ENCODE data around the gene DIP2C.

Gene DIP2C

DNA sequence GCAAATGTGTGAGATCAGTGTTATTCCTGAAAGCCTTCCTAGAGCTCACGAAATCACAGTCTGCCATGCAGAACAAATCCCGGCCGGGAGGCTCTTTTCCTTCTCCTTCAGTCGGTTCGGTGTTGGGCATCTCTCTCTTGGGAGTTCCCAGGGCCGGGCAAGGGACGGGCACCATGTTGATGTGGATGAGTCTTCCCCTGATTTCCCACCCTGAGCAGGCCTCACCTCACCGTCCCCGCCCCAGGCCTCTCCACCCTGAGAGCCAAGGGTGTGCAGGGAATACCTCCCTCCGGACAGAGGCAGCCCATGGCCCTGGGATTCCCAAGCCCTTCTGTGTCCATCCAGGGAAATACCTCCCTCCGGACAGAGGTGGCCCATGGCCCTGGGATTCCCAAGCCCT lies 28.0 kb upstream of the DIP2C start:
- ChIA-PET CTCF (no interaction called here), POLR2A (no interaction called here)
- TF ChIP-seq FOXA1 (IDR thresholded peaks at IDR 0.05) = no peak
- no peak for TF ChIP-seq ELF4 (IDR thresholded peaks at IDR 0.05)
- TF ChIP-seq HDGF (IDR thresholded peaks at IDR 0.05; ENCODE audit: borderline replicate concordance) = no peak
- no peak for TF ChIP-seq TARDBP (IDR thresholded peaks at IDR 0.05)
- TF ChIP-seq ZNF384 (IDR thresholded peaks at IDR 0.05) = no peak
- no peak for TF ChIP-seq LEF1 (IDR thresholded peaks at IDR 0.05; ENCODE audit: borderline replicate concordance)
- no peak for TF ChIP-seq PKNOX1 (IDR thresholded peaks at IDR 0.05)
- TF ChIP-seq CTBP1 (IDR thresholded peaks at IDR 0.05; ENCODE audit: borderline replicate concordance) = no peak
- no peak for TF ChIP-seq NFRKB (IDR thresholded peaks at IDR 0.05)
- no peak for TF ChIP-seq SUZ12 (IDR thresholded peaks at IDR 0.05)
- no peak for TF ChIP-seq FOXK2 (IDR thresholded peaks at IDR 0.05)
- TF ChIP-seq BHLHE40 (IDR thresholded peaks at IDR 0.05; ENCODE audit: borderline replicate concordance) = no peak
- TF ChIP-seq FOXM1 (IDR thresholded peaks at IDR 0.05; ENCODE audit: borderline replicate concordance) = no peak
- TF ChIP-seq ARNT (IDR thresholded peaks at IDR 0.05) = no peak
- no peak for TF ChIP-seq SP1 (IDR thresholded peaks at IDR 0.05)
- TF ChIP-seq L3MBTL2 (conservative IDR thresholded peaks at IDR 0.05) = no peak
- DNase-seq (ENCODE audit: extremely low spot score) = no peak

DNA sequence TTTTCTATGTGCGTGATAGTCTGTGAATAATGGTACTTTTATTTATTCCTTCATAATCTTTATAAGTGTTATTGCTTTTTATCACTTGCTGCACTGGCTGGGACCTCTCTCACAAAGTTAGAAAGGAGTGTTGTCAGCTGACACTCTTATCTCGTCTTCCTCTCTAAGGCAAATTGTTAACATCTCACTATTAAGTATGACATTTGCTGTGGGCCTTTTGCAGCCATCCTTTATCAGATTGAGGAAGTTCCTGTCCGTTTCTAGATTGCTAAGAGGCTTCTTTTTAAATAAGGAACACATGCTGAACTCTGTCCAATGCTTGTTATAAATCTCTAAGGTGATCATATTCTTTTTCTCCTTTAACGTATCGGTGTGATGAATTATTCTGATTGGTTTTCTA lies 27.4 kb upstream of the DIP2C start:
- TF ChIP-seq PKNOX1 (IDR thresholded peaks at IDR 0.05) (no peak), SP1 (IDR thresholded peaks at IDR 0.05) (no peak), HDGF (IDR thresholded peaks at IDR 0.05; ENCODE audit: borderline replicate concordance) (no peak), ELF4 (IDR thresholded peaks at IDR 0.05) (no peak), CTBP1 (IDR thresholded peaks at IDR 0.05; ENCODE audit: borderline replicate concordance) (no peak), ZNF384 (IDR thresholded peaks at IDR 0.05) (no peak), SUZ12 (IDR thresholded peaks at IDR 0.05) (no peak), NFRKB (IDR thresholded peaks at IDR 0.05) (no peak), L3MBTL2 (conservative IDR thresholded peaks at IDR 0.05) (no peak), TARDBP (IDR thresholded peaks at IDR 0.05) (no peak), BHLHE40 (IDR thresholded peaks at IDR 0.05; ENCODE audit: borderline replicate concordance) (no peak), ARNT (IDR thresholded peaks at IDR 0.05) (no peak), FOXK2 (IDR thresholded peaks at IDR 0.05) (no peak)
- DNase-seq (ENCODE audit: extremely low spot score) = no peak
- POLR2A ChIA-PET = no interaction called here
- CTCF ChIA-PET = no interaction called here

- DNase-seq (ENCODE audit: extremely low spot score) = no peak
- CTCF ChIA-PET = no interaction called here
Observed at GRCh38 chr10:714214-714613, 24.7 kb upstream of the DIP2C start.

DNA sequence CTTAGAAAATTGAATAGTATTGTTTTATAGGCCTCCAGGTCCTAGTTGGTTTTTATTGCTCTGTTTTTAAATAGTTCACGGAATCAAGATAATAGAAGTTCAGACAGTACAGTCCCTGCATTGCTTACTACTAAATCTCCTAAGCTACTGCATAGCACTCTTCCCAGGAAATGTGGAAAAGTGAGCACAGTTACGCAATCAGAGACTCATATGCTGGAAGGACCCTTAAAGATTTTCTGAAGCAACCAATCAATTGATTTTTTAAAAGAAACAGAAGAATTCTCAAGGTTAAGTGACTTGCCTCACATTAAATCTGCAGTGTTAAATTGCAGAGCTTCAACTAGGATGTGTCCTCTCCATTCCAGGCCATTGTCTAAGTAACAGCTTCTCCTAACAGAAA lies 23.1 kb upstream of the DIP2C start:
- CTCF ChIA-PET = no interaction called here
- POLR2A ChIA-PET = no interaction called here
- DNase-seq (ENCODE audit: extremely low spot score) = no peak
- TF ChIP-seq FOXK2 (IDR thresholded peaks at IDR 0.05) = no peak
- TF ChIP-seq FOXM1 (IDR thresholded peaks at IDR 0.05; ENCODE audit: borderline replicate concordance) = no peak
- no peak for TF ChIP-seq SUZ12 (IDR thresholded peaks at IDR 0.05)
- no peak for TF ChIP-seq NFRKB (IDR thresholded peaks at IDR 0.05)
- no peak for TF ChIP-seq BHLHE40 (IDR thresholded peaks at IDR 0.05; ENCODE audit: borderline replicate concordance)
- TF ChIP-seq L3MBTL2 (conservative IDR thresholded peaks at IDR 0.05) = no peak
- no peak for TF ChIP-seq LEF1 (IDR thresholded peaks at IDR 0.05; ENCODE audit: borderline replicate concordance)
- no peak for TF ChIP-seq CTBP1 (IDR thresholded peaks at IDR 0.05; ENCODE audit: borderline replicate concordance)
- TF ChIP-seq ARNT (IDR thresholded peaks at IDR 0.05) = no peak
- TF ChIP-seq FOXA1 (IDR thresholded peaks at IDR 0.05) = no peak
- no peak for TF ChIP-seq TARDBP (IDR thresholded peaks at IDR 0.05)
- TF ChIP-seq ELF4 (IDR thresholded peaks at IDR 0.05) = no peak

More at GRCh38 chr10:714214-714613, 24.7 kb upstream of the DIP2C start:
- POLR2A ChIA-PET = no interaction called here
- TF ChIP-seq LEF1 (IDR thresholded peaks at IDR 0.05; ENCODE audit: borderline replicate concordance) = no peak
- TF ChIP-seq SP1 (IDR thresholded peaks at IDR 0.05) = no peak
- TF ChIP-seq NFRKB (IDR thresholded peaks at IDR 0.05) = no peak
- no peak for TF ChIP-seq PKNOX1 (IDR thresholded peaks at IDR 0.05)
- no peak for TF ChIP-seq L3MBTL2 (conservative IDR thresholded peaks at IDR 0.05)
- no peak for TF ChIP-seq FOXK2 (IDR thresholded peaks at IDR 0.05)
- no peak for TF ChIP-seq FOXA1 (IDR thresholded peaks at IDR 0.05)
- TF ChIP-seq FOXM1 (IDR thresholded peaks at IDR 0.05; ENCODE audit: borderline replicate concordance) = no peak
- TF ChIP-seq CTBP1 (IDR thresholded peaks at IDR 0.05; ENCODE audit: borderline replicate concordance) = no peak

- no peak for DNase-seq (ENCODE audit: extremely low spot score)
- ChIA-PET POLR2A (no interaction called here), CTCF (no interaction called here)
- TF ChIP-seq FOXM1 (IDR thresholded peaks at IDR 0.05; ENCODE audit: borderline replicate concordance) (no peak), L3MBTL2 (conservative IDR thresholded peaks at IDR 0.05) (no peak), HDGF (IDR thresholded peaks at IDR 0.05; ENCODE audit: borderline replicate concordance) (no peak), ZNF384 (IDR thresholded peaks at IDR 0.05) (no peak), ARNT (IDR thresholded peaks at IDR 0.05) (no peak), NFRKB (IDR thresholded peaks at IDR 0.05) (no peak), LEF1 (IDR thresholded peaks at IDR 0.05; ENCODE audit: borderline replicate concordance) (no peak), PKNOX1 (IDR thresholded peaks at IDR 0.05) (no peak), ELF4 (IDR thresholded peaks at IDR 0.05) (no peak), SP1 (IDR thresholded peaks at IDR 0.05) (no peak), FOXA1 (IDR thresholded peaks at IDR 0.05) (no peak), TARDBP (IDR thresholded peaks at IDR 0.05) (no peak), BHLHE40 (IDR thresholded peaks at IDR 0.05; ENCODE audit: borderline replicate concordance) (no peak), FOXK2 (IDR thresholded peaks at IDR 0.05) (no peak)
Observed at GRCh38 chr10:712089-712488, 22.6 kb upstream of the DIP2C start.

- ChIA-PET POLR2A (no interaction called here), CTCF (no interaction called here)
- TF ChIP-seq TARDBP (IDR thresholded peaks at IDR 0.05) = no peak
- TF ChIP-seq FOXM1 (IDR thresholded peaks at IDR 0.05; ENCODE audit: borderline replicate concordance) = no peak
- TF ChIP-seq BHLHE40 (IDR thresholded peaks at IDR 0.05; ENCODE audit: borderline replicate concordance) = no peak
- no peak for TF ChIP-seq SP1 (IDR thresholded peaks at IDR 0.05)
- TF ChIP-seq HDGF (IDR thresholded peaks at IDR 0.05; ENCODE audit: borderline replicate concordance) = no peak
- TF ChIP-seq NFRKB (IDR thresholded peaks at IDR 0.05) = no peak
- TF ChIP-seq FOXA1 (IDR thresholded peaks at IDR 0.05) = no peak
- TF ChIP-seq L3MBTL2 (conservative IDR thresholded peaks at IDR 0.05) = no peak
- no peak for TF ChIP-seq SUZ12 (IDR thresholded peaks at IDR 0.05)
- no peak for DNase-seq (ENCODE audit: extremely low spot score)
Observed at GRCh38 chr10:707861-708260, 18.4 kb upstream of the DIP2C start.

Measured in HEK293T (cell line).